HepG2 (cell line): ENCODE results near the gene FALEC. TPM values are rescaled to one million over a fixed set of nuclear protein-coding genes. Genes with fewer than 3 reads are reported as not detected.

Experiments used
- ATF7 ChIP-seq, 2 experiments: fragments of 450-650 bp in 1 of 2; sonication (generic) in 1 of 2; formaldehyde crosslinking in 1 of 2; IDR thresholded peaks; 2 replicates each; pipeline versions ENCODE4 v1.4.0 to v1.6.1; 2016 to 2020; ENCODE audit warnings: antibody characterized with exemption in 1 of 2, mild to moderate bottlenecking in 1 of 2, missing genetic modification reagents in 1 of 2
- CCDC6 ChIP-seq: sonication (generic); formaldehyde crosslinking; IDR thresholded peaks from 2 replicates; pipeline ENCODE4 v1.8.1; 2022; ENCODE audit warnings: mild to moderate bottlenecking, missing genetic modification reagents, moderate library complexity
- FOXP4 ChIP-seq: sonication (generic); formaldehyde crosslinking; IDR thresholded peaks from 2 replicates; pipeline ENCODE4 v1.4.0; 2020; ENCODE audit warnings: missing genetic modification reagents
- ISL2 ChIP-seq: sonication (generic); formaldehyde crosslinking; IDR thresholded peaks from 2 replicates; pipeline ENCODE4 v1.5.0; 2020; ENCODE audit warnings: missing genetic modification reagents
- KLF13 ChIP-seq: sonication (generic); formaldehyde crosslinking; IDR thresholded peaks from 2 replicates; pipeline ENCODE4 v1.4.0; 2020; ENCODE audit warnings: mild to moderate bottlenecking, missing genetic modification reagents
- SAFB2 ChIP-seq: sonication (generic); formaldehyde crosslinking; IDR thresholded peaks from 2 replicates; pipeline ENCODE4 v1.5.1; 2020; ENCODE audit warnings: missing genetic modification reagents, low read depth, mild to moderate bottlenecking, borderline replicate concordance
- SP5 ChIP-seq: IDR thresholded peaks from 2 replicates; pipeline ENCODE4 v1.6.1; 2016; ENCODE audit warnings: low read depth, borderline replicate concordance
- TAF1 ChIP-seq: sonication (generic); formaldehyde crosslinking; IDR thresholded peaks from 2 replicates; pipeline ENCODE4 v1.4.0; 2020; ENCODE audit warnings: missing genetic modification reagents
- TBX2 ChIP-seq: sonication (generic); formaldehyde crosslinking; IDR thresholded peaks from 2 replicates; pipeline ENCODE4 v1.5.0; 2020; ENCODE audit warnings: missing genetic modification reagents, mild to moderate bottlenecking, borderline replicate concordance
- ZFP41 ChIP-seq: sonication (generic); formaldehyde crosslinking; IDR thresholded peaks from 2 replicates; pipeline ENCODE4 v1.4.0; 2020; ENCODE audit warnings: mild to moderate bottlenecking, missing genetic modification reagents, borderline replicate concordance
- ZHX2 ChIP-seq, 2 experiments: sonication (generic) in 1 of 2; formaldehyde crosslinking in 1 of 2; IDR thresholded peaks; 2 replicates each; pipeline versions ENCODE4 v1.6.1 to v1.9.0; 2014 to 2022; ENCODE audit warnings: antibody characterized with exemption in 1 of 2, borderline replicate concordance in 1 of 2, inconsistent platforms in 1 of 2, low read depth in 1 of 2, missing genetic modification reagents in 1 of 2
- ZNF546 ChIP-seq: sonication (generic); formaldehyde crosslinking; conservative IDR thresholded peaks from 2 replicates; pipeline ENCODE4 v1.8.1; 2023; ENCODE audit warnings: mild to moderate bottlenecking, missing genetic modification reagents
- ZNF615 ChIP-seq: sonication (generic); formaldehyde crosslinking; IDR thresholded peaks from 2 replicates; pipeline ENCODE4 v1.5.0; 2020; ENCODE audit warnings: mild to moderate bottlenecking, missing genetic modification reagents, borderline replicate concordance
- ZNF619 ChIP-seq: sonication (generic); formaldehyde crosslinking; IDR thresholded peaks from 2 replicates; pipeline ENCODE4 v1.4.0; 2020; ENCODE audit warnings: mild to moderate bottlenecking, missing genetic modification reagents
- ZNF674 ChIP-seq: sonication (generic); formaldehyde crosslinking; IDR thresholded peaks from 2 replicates; pipeline ENCODE4 v1.5.0; 2020; ENCODE audit warnings: low read depth, mild to moderate bottlenecking, missing genetic modification reagents
- polyA plus RNA-seq, 8 experiments: library from polyadenylated mRNA; depleted of rRNA in 3 of 8; stranded (reverse) in 7 of 8; unstranded in 1 of 8; fragments of >200 nt; fragmentation: Illumina TruSeq in 4 of 8; extraction: Trizol in 4 of 8; gene quantifications; 2 replicates each; pipeline versions ENCODE4 v1.2.1 to v1.2.3, GENCODE V29; 2011 to 2016; ENCODE audit warnings: low read depth in 4 of 8, missing spikeins in 1 of 8, mixed read lengths in 1 of 8; ENCODE audit not compliant: insufficient read depth in 1 of 8
- total RNA-seq, 5 experiments: library from RNA; depleted of rRNA; stranded (reverse); fragments of >200 nt; fragmentation: Illumina TruSeq; extraction: Trizol; gene quantifications; 2 replicates each; pipeline ENCODE4 v1.2.3, GENCODE V29; 2016; ENCODE audit warnings: low read depth in 1 of 5
- TF ChIP-seq, protein P1 (sequence below): sonication (generic); formaldehyde crosslinking; IDR thresholded peaks from 2 replicates; pipeline ENCODE4 v1.4.0; 2020; ENCODE audit warnings: mild to moderate bottlenecking, missing genetic modification reagents
- TF ChIP-seq, protein P2 (sequence below): sonication (generic); formaldehyde crosslinking; IDR thresholded peaks from 2 replicates; pipeline ENCODE4 v1.8.0; 2022; ENCODE audit warnings: missing genetic modification reagents, mild to moderate bottlenecking, moderate library complexity, borderline replicate concordance

Gene FALEC
- total and polyA plus RNA-seq, 2 of the 13 experiments (the other 11 are each of a cell fraction or from before 2014, with no cell fraction given): 0.33 to 0.71 TPM

DNA sequence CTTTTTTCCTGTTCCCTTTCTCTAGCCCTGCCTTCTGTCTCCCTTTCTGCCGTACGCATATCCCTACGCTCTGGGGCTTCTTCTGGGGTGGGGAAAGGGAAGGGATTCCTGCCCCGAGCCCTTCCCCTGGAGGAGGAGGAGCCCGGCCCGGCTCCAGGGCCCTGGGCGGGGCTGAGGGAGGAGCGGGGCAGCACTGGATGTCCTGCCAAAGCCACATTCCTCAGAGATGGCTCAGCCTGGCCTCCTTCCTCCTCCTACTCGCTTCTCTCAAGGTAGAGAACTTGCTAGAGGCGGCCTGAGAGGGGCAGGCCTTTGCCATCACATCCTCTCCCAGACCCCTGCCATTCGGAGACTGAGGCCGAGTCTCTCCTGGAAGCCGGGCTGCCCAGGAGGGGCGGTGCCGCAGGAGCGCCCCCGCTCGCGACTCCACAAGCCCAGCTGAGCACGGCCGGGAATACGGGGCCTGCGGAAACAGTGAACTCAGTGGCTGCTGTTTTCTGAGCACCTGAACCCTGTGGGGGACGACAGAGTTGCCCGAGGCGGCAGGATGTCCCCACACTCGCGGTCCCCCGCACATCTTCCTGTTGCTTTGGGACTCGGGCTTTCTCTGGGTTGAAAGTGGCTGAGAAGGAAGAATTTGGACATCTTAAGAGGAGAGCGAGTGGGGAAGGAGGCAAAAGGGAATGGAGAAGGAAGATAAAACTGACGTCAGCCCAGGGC, 45.9 kb downstream of the FALEC start (continued):
- TF ChIP-seq ATF7 (IDR thresholded peaks at IDR 0.05): no peak
- TF ChIP-seq ATF7 (CRISPR knock-in tag; IDR thresholded peaks at IDR 0.05): no peak; the same call in 1 of the 2 replicates
- TF ChIP-seq ZNF546 (CRISPR knock-in tag): peak; percentile 60; the same call in 1 of the 2 replicates
- TF ChIP-seq FOXP4 (CRISPR knock-in tag): no peak
- 0 out of 2 replicates have a peak, but pooled peaks have one; percentile 47 for TF ChIP-seq ZFP41
- no peak for TF ChIP-seq TBX2
- TF ChIP-seq, protein P1, sequence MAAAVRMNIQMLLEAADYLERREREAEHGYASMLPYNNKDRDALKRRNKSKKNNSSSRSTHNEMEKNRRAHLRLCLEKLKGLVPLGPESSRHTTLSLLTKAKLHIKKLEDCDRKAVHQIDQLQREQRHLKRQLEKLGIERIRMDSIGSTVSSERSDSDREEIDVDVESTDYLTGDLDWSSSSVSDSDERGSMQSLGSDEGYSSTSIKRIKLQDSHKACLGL (CRISPR knock-in tag): peak; percentile 45; the same call in 1 of the 2 replicates
- no peak for TF ChIP-seq KLF13 (CRISPR knock-in tag)
- TF ChIP-seq SP5: peak; percentile 89
- TF ChIP-seq ZNF615: no peak
- peak; percentile 71 for TF ChIP-seq TAF1 (CRISPR knock-in tag)
- no peak for TF ChIP-seq SAFB2 (CRISPR knock-in tag)
- TF ChIP-seq ZNF674: no peak
- TF ChIP-seq ISL2 (CRISPR knock-in tag): 0 out of 2 replicates have a peak, but pooled peaks have one; percentile 61
- TF ChIP-seq, protein P2, sequence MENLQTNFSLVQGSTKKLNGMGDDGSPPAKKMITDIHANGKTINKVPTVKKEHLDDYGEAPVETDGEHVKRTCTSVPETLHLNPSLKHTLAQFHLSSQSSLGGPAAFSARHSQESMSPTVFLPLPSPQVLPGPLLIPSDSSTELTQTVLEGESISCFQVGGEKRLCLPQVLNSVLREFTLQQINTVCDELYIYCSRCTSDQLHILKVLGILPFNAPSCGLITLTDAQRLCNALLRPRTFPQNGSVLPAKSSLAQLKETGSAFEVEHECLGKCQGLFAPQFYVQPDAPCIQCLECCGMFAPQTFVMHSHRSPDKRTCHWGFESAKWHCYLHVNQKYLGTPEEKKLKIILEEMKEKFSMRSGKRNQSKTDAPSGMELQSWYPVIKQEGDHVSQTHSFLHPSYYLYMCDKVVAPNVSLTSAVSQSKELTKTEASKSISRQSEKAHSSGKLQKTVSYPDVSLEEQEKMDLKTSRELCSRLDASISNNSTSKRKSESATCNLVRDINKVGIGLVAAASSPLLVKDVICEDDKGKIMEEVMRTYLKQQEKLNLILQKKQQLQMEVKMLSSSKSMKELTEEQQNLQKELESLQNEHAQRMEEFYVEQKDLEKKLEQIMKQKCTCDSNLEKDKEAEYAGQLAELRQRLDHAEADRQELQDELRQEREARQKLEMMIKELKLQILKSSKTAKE (CRISPR knock-in tag): no peak
- no peak for TF ChIP-seq ZHX2 (IDR thresholded peaks at IDR 0.05; ENCODE audit: low read depth)
- no peak for TF ChIP-seq ZHX2 (CRISPR knock-in tag; IDR thresholded peaks at IDR 0.05; ENCODE audit: borderline replicate concordance)
- no peak for TF ChIP-seq CCDC6 (CRISPR knock-in tag)
- 0 out of 2 replicates have a peak, but pooled peaks have one; percentile 9 for TF ChIP-seq ZNF619
